ENCODE results near the gene ETNK2. TPM values are rescaled to one million over a fixed set of nuclear protein-coding genes. Genes with fewer than 3 reads are reported as not detected.

Gene ETNK2
- total and polyA plus RNA-seq, 2 of the 13 experiments (the other 11 are each of a cell fraction or from before 2014, with no cell fraction given) = 15.5 to 42.8 TPM

DNA sequence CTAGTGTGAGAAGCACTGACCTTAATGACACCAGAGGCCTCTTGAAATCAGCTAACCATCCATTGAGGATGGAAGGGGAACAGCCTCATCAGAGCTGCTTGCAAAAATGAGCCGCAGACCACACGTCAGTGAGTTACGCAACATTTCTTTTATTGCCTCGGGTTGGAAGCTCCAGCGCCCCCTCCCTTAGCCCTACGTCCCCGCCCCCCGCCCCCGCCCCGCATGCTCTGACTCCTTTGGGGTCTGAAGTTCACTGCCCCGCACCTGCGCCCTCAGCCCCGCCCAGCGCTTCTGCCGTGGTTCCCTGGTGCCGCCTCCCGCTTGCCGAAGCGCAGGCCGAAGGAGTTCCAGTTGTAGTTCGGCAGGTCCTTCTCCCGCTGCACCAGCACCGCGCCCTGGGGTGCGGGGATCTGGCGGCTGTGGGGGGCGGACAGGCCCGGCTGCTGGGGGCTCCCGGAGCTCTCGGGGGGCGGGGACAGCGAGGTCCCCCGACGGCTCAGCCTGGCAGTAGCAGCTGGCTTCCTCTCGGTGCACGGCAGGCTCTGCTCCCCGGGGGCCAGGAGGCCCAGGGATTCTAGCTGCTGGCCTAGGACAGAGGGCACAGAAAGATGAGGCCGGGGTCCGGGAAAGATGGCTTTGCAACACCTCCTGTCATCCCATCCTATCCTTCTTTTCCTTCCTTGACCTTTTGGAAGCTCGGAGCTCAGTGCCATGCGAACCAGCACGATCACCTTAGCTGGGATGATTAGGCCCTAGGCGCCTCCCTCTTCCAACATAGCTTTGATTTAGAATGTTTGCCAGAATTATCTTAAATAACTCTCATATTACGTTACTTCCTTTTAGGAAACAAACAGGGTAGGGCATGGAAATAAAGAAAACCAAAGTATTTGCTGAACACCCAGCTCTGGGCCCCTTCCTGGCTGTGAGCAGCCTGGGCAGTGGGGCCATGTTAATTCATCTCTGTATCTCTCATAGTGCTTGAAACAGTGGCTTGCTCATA lies 38.7 kb upstream of the ETNK2 start (continued):
- TF ChIP-seq ZNF687 (CRISPR knock-in tag; IDR thresholded peaks at IDR 0.05) = peak; percentile 78
- TF ChIP-seq, protein P1, sequence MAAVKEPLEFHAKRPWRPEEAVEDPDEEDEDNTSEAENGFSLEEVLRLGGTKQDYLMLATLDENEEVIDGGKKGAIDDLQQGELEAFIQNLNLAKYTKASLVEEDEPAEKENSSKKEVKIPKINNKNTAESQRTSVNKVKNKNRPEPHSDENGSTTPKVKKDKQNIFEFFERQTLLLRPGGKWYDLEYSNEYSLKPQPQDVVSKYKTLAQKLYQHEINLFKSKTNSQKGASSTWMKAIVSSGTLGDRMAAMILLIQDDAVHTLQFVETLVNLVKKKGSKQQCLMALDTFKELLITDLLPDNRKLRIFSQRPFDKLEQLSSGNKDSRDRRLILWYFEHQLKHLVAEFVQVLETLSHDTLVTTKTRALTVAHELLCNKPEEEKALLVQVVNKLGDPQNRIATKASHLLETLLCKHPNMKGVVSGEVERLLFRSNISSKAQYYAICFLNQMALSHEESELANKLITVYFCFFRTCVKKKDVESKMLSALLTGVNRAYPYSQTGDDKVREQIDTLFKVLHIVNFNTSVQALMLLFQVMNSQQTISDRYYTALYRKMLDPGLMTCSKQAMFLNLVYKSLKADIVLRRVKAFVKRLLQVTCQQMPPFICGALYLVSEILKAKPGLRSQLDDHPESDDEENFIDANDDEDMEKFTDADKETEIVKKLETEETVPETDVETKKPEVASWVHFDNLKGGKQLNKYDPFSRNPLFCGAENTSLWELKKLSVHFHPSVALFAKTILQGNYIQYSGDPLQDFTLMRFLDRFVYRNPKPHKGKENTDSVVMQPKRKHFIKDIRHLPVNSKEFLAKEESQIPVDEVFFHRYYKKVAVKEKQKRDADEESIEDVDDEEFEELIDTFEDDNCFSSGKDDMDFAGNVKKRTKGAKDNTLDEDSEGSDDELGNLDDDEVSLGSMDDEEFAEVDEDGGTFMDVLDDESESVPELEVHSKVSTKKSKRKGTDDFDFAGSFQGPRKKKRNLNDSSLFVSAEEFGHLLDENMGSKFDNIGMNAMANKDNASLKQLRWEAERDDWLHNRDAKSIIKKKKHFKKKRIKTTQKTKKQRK (IDR thresholded peaks at IDR 0.05; ENCODE audit: low read length) = no peak
- TF ChIP-seq ZNF713 (CRISPR knock-in tag; IDR thresholded peaks at IDR 0.05) = no peak
- no peak for TF ChIP-seq ZFP62 (CRISPR knock-in tag; IDR thresholded peaks at IDR 0.05)
- peak; percentile 29; the same call in 1 of the 2 replicates for TF ChIP-seq KDM2A (CRISPR knock-in tag; IDR thresholded peaks at IDR 0.05; ENCODE audit: borderline replicate concordance, low read depth)
- no peak for TF ChIP-seq HNF4G (IDR thresholded peaks at IDR 0.05; ENCODE audit: borderline replicate concordance, low read depth, low read length)
- TF ChIP-seq HNF4G (CRISPR knock-in tag; IDR thresholded peaks at IDR 0.05; ENCODE audit: borderline replicate concordance, low read depth) = no peak
- TF ChIP-seq POLR2AphosphoS5 (IDR thresholded peaks at IDR 0.05; ENCODE audit: low read depth, low read length) = no peak
- TF ChIP-seq PAWR (CRISPR knock-in tag; IDR thresholded peaks at IDR 0.05; ENCODE audit: borderline replicate concordance) = no peak
- no peak for TF ChIP-seq SPEN (CRISPR knock-in tag; IDR thresholded peaks at IDR 0.05; ENCODE audit: low read depth)
- TF ChIP-seq ZNF17 (CRISPR knock-in tag; IDR thresholded peaks at IDR 0.05) = no peak
- TF ChIP-seq ZNF510 (CRISPR knock-in tag; IDR thresholded peaks at IDR 0.05; ENCODE audit: low read depth) = no peak
- TF ChIP-seq MIXL1 (CRISPR knock-in tag; IDR thresholded peaks at IDR 0.05) = no peak
- no peak for TF ChIP-seq ZNF691 (CRISPR knock-in tag; IDR thresholded peaks at IDR 0.05; ENCODE audit: borderline replicate concordance, low read depth)
- no peak for TF ChIP-seq EEA1 (CRISPR knock-in tag; IDR thresholded peaks at IDR 0.05; ENCODE audit: borderline replicate concordance)
- no peak for TF ChIP-seq SATB2 (CRISPR knock-in tag; IDR thresholded peaks at IDR 0.05)
- TF ChIP-seq MAFF (IDR thresholded peaks at IDR 0.05; ENCODE audit: low read depth, low read length) = no peak
- TF ChIP-seq HOXA9 (CRISPR knock-in tag; IDR thresholded peaks at IDR 0.05; ENCODE audit: borderline replicate concordance) = no peak
- TF ChIP-seq RXRB (CRISPR knock-in tag; IDR thresholded peaks at IDR 0.05; ENCODE audit: borderline replicate concordance) = peak; percentile 20; the same call in 1 of the 2 replicates
- 0 out of 4 replicates have a peak, but pooled peaks of 1 of the 2 experiments have one; percentile 17 for TF ChIP-seq KLF16 (CRISPR knock-in tag; IDR thresholded peaks at IDR 0.05)
- TF ChIP-seq ZFP90 (CRISPR knock-in tag; IDR thresholded peaks at IDR 0.05; ENCODE audit: borderline replicate concordance) = no peak
